AG04450 (cell line): ENCODE results near the gene GNAS. TPM values are rescaled to one million over a fixed set of nuclear protein-coding genes. Genes with fewer than 3 reads are reported as not detected.

Experiments used
- CTCF ChIA-PET: fragments of 300-600, 350-600 bp; formaldehyde crosslinking; extraction: SDS; loops from one replicate; lab custom pipeline; 2022; ENCODE audit warnings: antibody characterized with exemption, inconsistent platforms; lab: Charles Lee
- POLR2A ChIA-PET: fragments of 350-600 bp; formaldehyde crosslinking; extraction: SDS; loops from one replicate; lab custom pipeline; 2021; ENCODE audit warnings: antibody characterized with exemption, inconsistent platforms; lab: Yijun Ruan, JAX
- DNase-seq: peaks from one replicate; pipeline ENCODE4 v3.0.0-alpha.2; 2011; ENCODE audit warnings: low read depth, low spot score
- H3K27ac ChIP-seq: one replicate; pipeline ENCODE4 v1.5.1; 2012; ENCODE audit warnings: low read depth, low read length, control low read depth
- H3K27me3 ChIP-seq: one replicate; pipeline ENCODE4 v1.6.0; 2012; ENCODE audit warnings: low read length; ENCODE audit not compliant: control insufficient read depth, insufficient read depth
- H3K4me3 ChIP-seq: 2 replicates; pipeline ENCODE4 v1.5.1; 2011; ENCODE audit warnings: mild to moderate bottlenecking, low read depth, low read length, control low read depth
- H3K9me3 ChIP-seq: 2 replicates; pipeline ENCODE4 v1.5.1; 2012; ENCODE audit warnings: low read length; ENCODE audit not compliant: control insufficient read depth, insufficient read depth
- CTCF ChIP-seq: IDR thresholded peaks from 2 replicates; pipeline ENCODE4 v1.5.1; 2011; ENCODE audit warnings: low read depth, low read length, control low read depth, inconsistent platforms
- polyA plus RNA-seq: library from polyadenylated mRNA; depleted of rRNA; stranded (reverse); fragments of >200 nt; gene quantifications from 2 replicates; pipeline ENCODE4 v1.2.3, GENCODE V29; 2011

The GNAS gene
- polyA plus RNA-seq, 1 experiment, result 765 TPM

GRCh38 chr20:58898629-58899408, 46.3 kb downstream of the GNAS start:
- ChIA-PET CTCF (interaction anchor here (0.8 to 1.8 kb wide), 2 partner anchors 29 to 323 kb away, joined by 4 to 5 read pairs; no protein-coding TSS in a partner anchor), POLR2A (no interaction called here)
- no peaks in the 10 kb centered on the region for H3K27me3 ChIP-seq
- H3K27ac ChIP-seq, result no peak overlapping the region
- H3K9me3 ChIP-seq, result no peaks in the 10 kb centered on the region
- no peak for DNase-seq
- H3K4me3 ChIP-seq, result no peak overlapping the region
- TF ChIP-seq CTCF, result no peak

- CTCF ChIA-PET, result interaction anchor here (1.8 kb wide), 1 partner anchor 30 kb away, joined by 4 read pairs; no protein-coding TSS in a partner anchor
- no peak for TF ChIP-seq CTCF
- POLR2A ChIA-PET, result no interaction called here
- DNase-seq, result no peak
- Histone ChIP-seq H3K4me3 (no peak overlapping the region), H3K27ac (no peak overlapping the region), H3K9me3 (no peaks in the 10 kb centered on the region), H3K27me3 (no peaks in the 10 kb centered on the region)
These were observed 47.0 kb downstream of the GNAS start for GRCh38 chr20:58899512-58899911.

- ChIA-PET POLR2A (interaction anchor here (0.7 to 1.5 kb wide), 2 partner anchors 132 to 523 kb away, joined by 3 to 4 read pairs; partner anchors contain the start of gene ATP5F1E), CTCF (interaction anchor here (1.0 kb wide), 1 partner anchor 188 kb away, joined by 4 read pairs; no protein-coding TSS in a partner anchor)
- Histone ChIP-seq H3K27me3 (no peaks in the 10 kb centered on the region), H3K4me3 (no peak overlapping the region), H3K9me3 (no peaks in the 10 kb centered on the region), H3K27ac (no peak overlapping the region)
- no peak for TF ChIP-seq CTCF
- no peak for DNase-seq
These were observed 47.9 kb downstream of the GNAS start for GRCh38 chr20:58900397-58900796.

GRCh38 chr20:58901488-58902402, 49.2 kb downstream of the GNAS start:
- no peaks in the 10 kb centered on the region for H3K9me3 ChIP-seq
- TF ChIP-seq CTCF, result no peak
- no peaks in the 10 kb centered on the region for H3K27me3 ChIP-seq
- H3K27ac ChIP-seq, result no peak overlapping the region
- no peak overlapping the region for H3K4me3 ChIP-seq
- ChIA-PET POLR2A (interaction anchor here (1.5 kb wide), 1 partner anchor 131 kb away, joined by 4 read pairs; the partner anchor contains the start of gene ATP5F1E), CTCF (interaction anchor here (0.6 to 1.1 kb wide), 2 partner anchors 31 to 34 kb away, joined by 3 read pairs; no protein-coding TSS in a partner anchor)
- no peak for DNase-seq
